HCT116 (cell line): ENCODE results near the gene RBM26. TPM values are rescaled to one million over a fixed set of nuclear protein-coding genes. Genes with fewer than 3 reads are reported as not detected.
A peak's percentile ranks its signal among the peaks of the same experiment; 100 is the strongest.

Experiments
- ATAC-seq: fragments of 200-7000 bp; cut with Tn5 transposase; 2 replicates; pipeline ENCODE4 v1.9.1; 2020; ENCODE audit warnings: mild to moderate bottlenecking, moderate library complexity
- BruUV-seq: library from RNA; stranded (reverse); fragments of 400-500 nt; replicated peaks from 2 replicates; lab custom pipeline; 2021; lab: Mats Ljungman, UMichigan
- CTCF ChIA-PET: fragments of 300-600 bp; sonication (Branson Sonifier 250); formaldehyde crosslinking; loops from one replicate; lab custom pipeline; 2021; ENCODE audit warnings: antibody characterized with exemption; lab: Charles Lee
- POLR2A ChIA-PET: fragments of 300-600, 350-600 bp; sonication (Branson Sonifier 250); formaldehyde crosslinking; loops from one replicate; lab custom pipeline; 2021; ENCODE audit warnings: antibody characterized with exemption; lab: Charles Lee
- RAD21 ChIA-PET, 2 experiments: fragments of 300-600 bp; sonication (Branson Sonifier 250); formaldehyde crosslinking; loops; one replicate each; lab custom pipeline; 2023; ENCODE audit warnings: low total read pairs in 2 of 2; ENCODE audit not compliant: uncharacterized antibody in 2 of 2, unreplicated experiment in 2 of 2, low non-redundant PET in 1 of 2; lab: Charles Lee
- DNase-seq: peaks from one replicate; pipeline ENCODE4 v3.0.0-alpha.2; 2010; ENCODE audit warnings: low read depth, low spot score
- H2AFZ ChIP-seq: fragments of 200-600 bp; shearing (Covaris generic), sonication (generic); 2 replicates; pipeline ENCODE4 v1.6.1; 2017; ENCODE audit warnings: low read depth, mixed run types, mixed read lengths, antibody characterized with exemption, low read length; ENCODE audit not compliant: poor library complexity, severe bottlenecking
- H3K27ac ChIP-seq: 2 replicates; pipeline ENCODE4 v1.5.1; 2012; ENCODE audit warnings: low read depth, low read length
- H3K27me3 ChIP-seq: fragments of 200-600 bp; sonication (generic); 2 replicates; pipeline ENCODE4 v1.6.1; 2016; ENCODE audit warnings: mixed run types, low read length, mixed read lengths; ENCODE audit not compliant: insufficient read depth
- H3K36me3 ChIP-seq, 2 experiments: fragments of 200-500 bp in 1 of 2; fragments of 200-600 bp in 1 of 2; sonication (Bioruptor generic) in 1 of 2; sonication (generic) in 1 of 2; 2 replicates each; pipeline versions ENCODE4 v1.5.1 to v1.6.1; 2014 to 2016; ENCODE audit warnings: low read length in 2 of 2, inconsistent platforms in 1 of 2, mixed read lengths in 1 of 2, mixed run types in 1 of 2; ENCODE audit not compliant: insufficient read depth in 2 of 2, control insufficient read depth in 1 of 2
- H3K4me1 ChIP-seq, 2 experiments: fragments of 200-600 bp in 1 of 2; sonication (generic) in 1 of 2; 2 replicates each; pipeline versions ENCODE4 v1.5.1 to v1.6.1; 2012 to 2017; ENCODE audit warnings: low read length in 2 of 2, inconsistent platforms in 1 of 2, mild to moderate bottlenecking in 1 of 2, mixed read lengths in 1 of 2, mixed run types in 1 of 2, moderate library complexity in 1 of 2; ENCODE audit not compliant: insufficient read depth in 2 of 2, control insufficient read depth in 1 of 2
- H3K4me2 ChIP-seq: fragments of 200-600 bp; sonication (generic); 2 replicates; pipeline ENCODE4 v1.6.1; 2017; ENCODE audit warnings: mixed run types, low read length, mixed read lengths
- H3K4me3 ChIP-seq, 2 experiments: fragments of 200-600 bp in 1 of 2; sonication (generic) in 1 of 2; replicated peaks in 1 of 2; 2 replicates each; pipeline ENCODE4 v1.5.1; 2011 to 2016; ENCODE audit warnings: low read length in 2 of 2, control low read depth in 1 of 2, low read depth in 1 of 2, mild to moderate bottlenecking in 1 of 2, mixed read lengths in 1 of 2, mixed run types in 1 of 2
- H3K79me2 ChIP-seq: fragments of 200-600 bp; sonication (generic); 2 replicates; pipeline ENCODE4 v1.6.1; 2017; ENCODE audit warnings: mild to moderate bottlenecking, mixed run types, low read length, moderate library complexity, mixed read lengths; ENCODE audit not compliant: insufficient read depth
- H3K9ac ChIP-seq: fragments of 200-600 bp; sonication (generic); 2 replicates; pipeline ENCODE4 v1.6.1; 2016; ENCODE audit warnings: low read length, mixed read lengths
- H3K9me2 ChIP-seq: fragments of 200-600 bp; sonication (generic), shearing (Covaris generic); 2 replicates; pipeline ENCODE4 v1.6.1; 2017; ENCODE audit warnings: mixed run types, mild to moderate bottlenecking, moderate library complexity; ENCODE audit not compliant: insufficient read depth
- H3K9me3 ChIP-seq, 2 experiments: fragments of 200-500 bp in 1 of 2; fragments of 200-600 bp in 1 of 2; sonication (Bioruptor generic) in 1 of 2; sonication (generic) in 1 of 2; 2 replicates each; pipeline ENCODE4 v1.6.1; 2014 to 2017; ENCODE audit warnings: low read length in 2 of 2, mixed read lengths in 2 of 2, inconsistent platforms in 1 of 2, low read depth in 1 of 2, mild to moderate bottlenecking in 1 of 2, mixed run types in 1 of 2, moderate library complexity in 1 of 2; ENCODE audit not compliant: control insufficient read depth in 1 of 2, insufficient read depth in 1 of 2
- H4K20me1 ChIP-seq: fragments of 200-600 bp; sonication (generic), shearing (Covaris generic); 2 replicates; pipeline ENCODE4 v1.6.1; 2017; ENCODE audit warnings: mixed run types, mild to moderate bottlenecking, moderate library complexity; ENCODE audit not compliant: insufficient read depth
- ATF3 ChIP-seq: IDR thresholded peaks from 2 replicates; pipeline ENCODE4 v1.6.1; 2012
- CBX3 ChIP-seq: IDR thresholded peaks from 2 replicates; pipeline ENCODE4 v1.6.1; 2012; ENCODE audit warnings: low read depth
- CEBPB ChIP-seq: IDR thresholded peaks from 2 replicates; pipeline ENCODE4 v1.6.1; 2012; ENCODE audit warnings: low read depth
- CTCF ChIP-seq, 3 experiments: fragments of 200-600 bp in 1 of 3; sonication (generic) in 1 of 3; IDR thresholded peaks in 2 of 3; conservative IDR thresholded peaks in 1 of 3; 2 replicates each; pipeline ENCODE4 v1.5.1; 2012 to 2017; ENCODE audit warnings: low read depth in 2 of 3, low read length in 2 of 3, antibody characterized with exemption in 1 of 3, borderline replicate concordance in 1 of 3, control low read depth in 1 of 3, mild to moderate bottlenecking in 1 of 3, mixed read lengths in 1 of 3, mixed run types in 1 of 3, moderate library complexity in 1 of 3; ENCODE audit not compliant: insufficient read depth in 1 of 3
- EGR1 ChIP-seq: IDR thresholded peaks from 2 replicates; pipeline ENCODE4 v1.6.1; 2012; ENCODE audit warnings: low read depth
- ELF1 ChIP-seq: IDR thresholded peaks from 2 replicates; pipeline ENCODE4 v1.6.1; 2012; ENCODE audit warnings: low read depth, borderline replicate concordance
- EZH2 ChIP-seq: fragments of 200-600 bp; sonication (generic); IDR thresholded peaks from 2 replicates; pipeline ENCODE4 v1.6.1; 2017; ENCODE audit warnings: antibody characterized with exemption, mixed run types
- EZH2phosphoT487 ChIP-seq: fragments of 200-600 bp; IDR thresholded peaks from 2 replicates; pipeline ENCODE4 v1.6.1; 2018; ENCODE audit warnings: antibody characterized with exemption, borderline replicate concordance
- JUND ChIP-seq: IDR thresholded peaks from 2 replicates; pipeline ENCODE4 v1.6.1; 2012
- POLR2A ChIP-seq: IDR thresholded peaks from 2 replicates; pipeline ENCODE4 v1.7.0; 2011; ENCODE audit warnings: borderline replicate concordance; ENCODE audit not compliant: insufficient read depth, insufficient read length; ENCODE audit errors: extremely low read depth
- POLR2AphosphoS5 ChIP-seq: IDR thresholded peaks from 2 replicates; pipeline ENCODE4 v1.6.1; 2011; ENCODE audit warnings: mild to moderate bottlenecking, low read depth, low read length, moderate library complexity
- RAD21 ChIP-seq: IDR thresholded peaks from 2 replicates; pipeline ENCODE4 v1.6.1; 2012; ENCODE audit warnings: low read depth, mild to moderate bottlenecking
- SIN3A ChIP-seq: IDR thresholded peaks from 2 replicates; pipeline ENCODE4 v1.6.1; 2012; ENCODE audit warnings: low read depth
- SP1 ChIP-seq: IDR thresholded peaks from 2 replicates; pipeline ENCODE4 v1.6.1; 2012; ENCODE audit warnings: low read depth
- SRF ChIP-seq: IDR thresholded peaks from 2 replicates; pipeline ENCODE4 v1.6.1; 2012; ENCODE audit warnings: low read depth
- TCF7L2 ChIP-seq: IDR thresholded peaks from 2 replicates; pipeline ENCODE4 v1.7.0; 2011; ENCODE audit warnings: borderline replicate concordance, inconsistent platforms; ENCODE audit not compliant: insufficient read depth, insufficient read length; ENCODE audit errors: extremely low read depth
- ZBTB33 ChIP-seq: IDR thresholded peaks from 2 replicates; pipeline ENCODE4 v1.6.1; 2011; ENCODE audit warnings: mild to moderate bottlenecking, low read length, moderate library complexity; ENCODE audit not compliant: insufficient replicate concordance; ENCODE audit errors: extremely low read depth
- intact Hi-C: fragments of 100-400 bp; cut with micrococcal nuclease; formaldehyde crosslinking; loops from 2 replicates; pipeline ENCODE4 v1.10.0; 2022
- total RNA-seq: library from RNA; stranded (reverse); gene quantifications from one replicate; pipeline ENCODE4 v1.2.1, GENCODE V29; 2021; ENCODE audit not compliant: unreplicated experiment
- TF ChIP-seq, protein P1 (sequence below): IDR thresholded peaks from 2 replicates; pipeline ENCODE4 v1.6.1; 2012

RBM26 gene
- total RNA-seq, 1 experiment from 2014 or later = 52.5 TPM

DNA sequence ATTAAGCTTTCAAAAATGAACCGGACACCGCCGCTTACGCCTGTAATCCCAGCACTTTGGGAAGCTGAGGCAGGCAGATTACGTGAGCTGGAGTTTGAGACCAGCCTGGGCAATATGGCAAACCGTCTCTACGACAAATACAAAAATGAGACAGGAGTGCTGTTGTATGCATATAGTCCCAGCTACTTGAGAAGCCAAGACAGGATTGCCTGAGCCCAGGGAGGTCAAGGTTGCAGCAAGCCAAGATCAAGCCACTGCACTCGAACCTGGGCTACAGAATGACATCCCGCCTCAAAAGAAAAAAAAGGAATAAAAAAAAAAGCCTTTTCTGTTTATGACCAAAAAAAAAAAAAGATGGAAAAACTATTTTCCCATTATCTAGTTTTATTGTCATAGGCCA lies 96.4 kb downstream of the RBM26 start:
- Histone ChIP-seq H3K27me3 (no peaks in the 10 kb centered on the region), H3K9me3 (no peaks in the 10 kb centered on the region), H3K36me3 (0 out of 4 replicates have a peak, but pooled peaks cover 0 to 2% of the 10 kb centered on the region in 2 experiments), H3K79me2 (no peaks in the 10 kb centered on the region), H3K4me2 (no peak overlapping the region), H2AFZ (no peak overlapping the region), H3K9ac (no peak overlapping the region), H3K9me2 (no peaks in the 10 kb centered on the region), H3K27ac (no peak overlapping the region), H3K4me1 (no peaks in the 10 kb centered on the region), H3K4me3 (no peak overlapping the region), H4K20me1 (no peaks in the 10 kb centered on the region)
- no TSS peak for BruUV-seq
- ATAC-seq (no peak), DNase-seq (no peak)
- intact Hi-C loops = no loop called here
- POLR2A ChIA-PET = no interaction called here
- CTCF ChIA-PET = no interaction called here
- RAD21 ChIA-PET = no interaction called here
- no peak for TF ChIP-seq POLR2A
- no peak for TF ChIP-seq SP1
- no peak for TF ChIP-seq ATF3
- no peak for TF ChIP-seq SIN3A
- TF ChIP-seq EZH2phosphoT487 = no peak
- TF ChIP-seq ELF1 = no peak

- ChIA-PET CTCF (no interaction called here), POLR2A (no interaction called here), RAD21 (no interaction called here)
- Histone ChIP-seq H3K36me3 (no peaks in the 10 kb centered on the region), H3K79me2 (no peaks in the 10 kb centered on the region), H3K4me3 (no peak overlapping the region), H3K4me1 (no peaks in the 10 kb centered on the region), H3K27me3 (no peaks in the 10 kb centered on the region), H3K4me2 (no peak overlapping the region), H3K9ac (no peak overlapping the region), H3K9me3 (no peaks in the 10 kb centered on the region), H3K9me2 (no peaks in the 10 kb centered on the region), H2AFZ (no peak overlapping the region), H3K27ac (no peak overlapping the region), H4K20me1 (no peaks in the 10 kb centered on the region)
- DNase-seq (no peak), ATAC-seq (peak; percentile 59)
- no TSS peak for BruUV-seq
- intact Hi-C loops = no loop called here
- TF ChIP-seq SIN3A = no peak
- TF ChIP-seq CBX3 = no peak
- no peak for TF ChIP-seq POLR2A
- TF ChIP-seq ATF3 = no peak
- no peak for TF ChIP-seq JUND
- TF ChIP-seq SP1 = no peak
- no peak for TF ChIP-seq EZH2
- no peak for TF ChIP-seq CEBPB
- no peak for TF ChIP-seq TCF7L2
- TF ChIP-seq RAD21 = no peak
- no peak for TF ChIP-seq SRF
- TF ChIP-seq, protein P1, sequence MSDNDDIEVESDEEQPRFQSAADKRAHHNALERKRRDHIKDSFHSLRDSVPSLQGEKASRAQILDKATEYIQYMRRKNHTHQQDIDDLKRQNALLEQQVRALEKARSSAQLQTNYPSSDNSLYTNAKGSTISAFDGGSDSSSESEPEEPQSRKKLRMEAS = no peak
- TF ChIP-seq CTCF (IDR thresholded peaks at IDR 0.05 in 2 of 3, conservative IDR thresholded peaks at IDR 0.05 in 1 of 3; ENCODE audit: borderline replicate concordance in 1 of 3, insufficient read depth in 1 of 3, low read depth in 2 of 3, low read length in 2 of 3) = no peak
- no peak for TF ChIP-seq POLR2AphosphoS5
- TF ChIP-seq ZBTB33 = no peak
- TF ChIP-seq EGR1 = no peak
Measured at GRCh38 chr13:79307866-79308298, 98.2 kb downstream of the RBM26 start.
